H9 (cell line): Measurements from ENCODE around the gene MAP1B. TPM values are rescaled to one million over a fixed set of nuclear protein-coding genes. Genes with fewer than 3 reads are reported as not detected.

ENCODE experiments used
- DNase-seq: peaks from one replicate; pipeline ENCODE4 v3.0.0-alpha.2; 2017
- H2AFZ ChIP-seq: one replicate; pipeline ENCODE4 v1.6.1; 2013; ENCODE audit warnings: mild to moderate bottlenecking, low read length, control low read depth, moderate library complexity
- H2AK5ac ChIP-seq: 2 replicates; pipeline ENCODE4 v1.6.1; 2013; ENCODE audit warnings: low read length, control low read depth, mixed read lengths; ENCODE audit not compliant: insufficient read length
- H2BK120ac ChIP-seq: one replicate; pipeline ENCODE4 v1.6.1; 2013; ENCODE audit warnings: low read depth, mild to moderate bottlenecking, low read length, control low read depth, inconsistent platforms; ENCODE audit not compliant: poor library complexity, severe bottlenecking
- H2BK12ac ChIP-seq: 2 replicates; pipeline ENCODE4 v1.6.1; 2013; ENCODE audit warnings: low read length, control low read depth, mixed read lengths, low read depth; ENCODE audit not compliant: insufficient read length
- H2BK15ac ChIP-seq: 2 replicates; pipeline ENCODE4 v1.6.1; 2013; ENCODE audit warnings: low read depth, low read length, control low read depth
- H2BK20ac ChIP-seq: one replicate; pipeline ENCODE4 v1.6.1; 2013; ENCODE audit warnings: low read depth, mild to moderate bottlenecking, low read length, control low read depth, inconsistent platforms; ENCODE audit not compliant: poor library complexity, severe bottlenecking
- H2BK5ac ChIP-seq: 2 replicates; pipeline ENCODE4 v1.6.1; 2013; ENCODE audit warnings: low read length, control low read depth, mixed read lengths; ENCODE audit not compliant: insufficient read length
- H3K14ac ChIP-seq: 2 replicates; pipeline ENCODE4 v1.6.1; 2013; ENCODE audit warnings: low read length, control low read depth; ENCODE audit not compliant: insufficient read depth
- H3K18ac ChIP-seq: 2 replicates; pipeline ENCODE4 v1.6.1; 2013; ENCODE audit warnings: low read depth, mild to moderate bottlenecking, mixed read lengths, low read length, control low read depth; ENCODE audit not compliant: insufficient read length
- H3K23ac ChIP-seq: 2 replicates; pipeline ENCODE4 v1.6.1; 2013; ENCODE audit warnings: low read length, control low read depth, mixed read lengths, low read depth; ENCODE audit not compliant: insufficient read length
- H3K23me2 ChIP-seq: 2 replicates; pipeline ENCODE4 v1.6.1; 2013; ENCODE audit warnings: low read depth, mild to moderate bottlenecking, mixed read lengths, low read length, control low read depth; ENCODE audit not compliant: insufficient read length, poor library complexity, severe bottlenecking
- H3K27ac ChIP-seq: 2 replicates; pipeline ENCODE4 v1.5.1; 2013; ENCODE audit warnings: low read length, control low read depth, mixed read lengths, low read depth; ENCODE audit not compliant: insufficient read length
- H3K27me3 ChIP-seq: 2 replicates; pipeline ENCODE4 v1.6.1; 2013; ENCODE audit warnings: low read length, control low read depth, inconsistent platforms; ENCODE audit not compliant: insufficient read depth
- H3K4ac ChIP-seq: 2 replicates; pipeline ENCODE4 v1.6.1; 2013; ENCODE audit warnings: low read depth, mild to moderate bottlenecking, control low read depth, inconsistent platforms, low read length, moderate library complexity
- H3K4me1 ChIP-seq: 2 replicates; pipeline ENCODE4 v1.6.1; 2013; ENCODE audit warnings: low read length, control low read depth, inconsistent platforms; ENCODE audit not compliant: insufficient read depth
- H3K4me2 ChIP-seq: 2 replicates; pipeline ENCODE4 v1.6.1; 2013; ENCODE audit warnings: low read length, control low read depth, mixed read lengths; ENCODE audit not compliant: insufficient read length, insufficient read depth
- H3K56ac ChIP-seq: 2 replicates; pipeline ENCODE4 v1.6.1; 2013; ENCODE audit warnings: low read depth, mild to moderate bottlenecking, mixed read lengths, low read length, control low read depth; ENCODE audit not compliant: insufficient read length
- H3K79me1 ChIP-seq: 2 replicates; pipeline ENCODE4 v1.6.1; 2013; ENCODE audit warnings: low read depth, mild to moderate bottlenecking, moderate library complexity, low read length, control low read depth, inconsistent platforms; ENCODE audit not compliant: insufficient read depth, poor library complexity, severe bottlenecking
- H3K79me2 ChIP-seq: 2 replicates; pipeline ENCODE4 v1.6.1; 2013; ENCODE audit warnings: low read length, control low read depth, inconsistent platforms; ENCODE audit not compliant: insufficient read depth
- H3K9ac ChIP-seq: 2 replicates; pipeline ENCODE4 v1.6.1; 2013; ENCODE audit warnings: low read length, control low read depth, mixed read lengths; ENCODE audit not compliant: insufficient read length; ENCODE audit errors: extremely low read depth
- H3K9me3 ChIP-seq: one replicate; pipeline ENCODE4 v1.6.1; 2013; ENCODE audit warnings: low read depth, low read length, inconsistent platforms; ENCODE audit not compliant: control insufficient read depth
- H3T11ph ChIP-seq: one replicate; pipeline ENCODE4 v1.6.1; 2013; ENCODE audit warnings: mild to moderate bottlenecking, low read length, control low read depth, inconsistent platforms
- H4K20me1 ChIP-seq: one replicate; pipeline ENCODE4 v1.6.1; 2013; ENCODE audit not compliant: control insufficient read depth, insufficient read length, insufficient read depth
- H4K5ac ChIP-seq: 2 replicates; pipeline ENCODE4 v1.6.1; 2013; ENCODE audit warnings: low read depth, mild to moderate bottlenecking, mixed read lengths, low read length, control low read depth; ENCODE audit not compliant: insufficient read length
- H4K8ac ChIP-seq: replicated peaks from 2 replicates; pipeline ENCODE4 v1.6.1; 2013; ENCODE audit warnings: low read length, control low read depth, mixed read lengths, low read depth; ENCODE audit not compliant: insufficient read length
- H4K91ac ChIP-seq: 2 replicates; pipeline ENCODE4 v1.6.1; 2013; ENCODE audit warnings: low read depth, mild to moderate bottlenecking, moderate library complexity, mixed read lengths, low read length, control low read depth; ENCODE audit not compliant: insufficient read length
- H3K27ac Mint-ChIP-seq, 3 experiments: 2 replicates in 2 of 3; 3 replicates in 1 of 3; pipeline ENCODE4 v1.8.0; 2020 to 2021; ENCODE audit warnings: mixed read lengths in 3 of 3, mild to moderate bottlenecking in 1 of 3, moderate library complexity in 1 of 3
- H3K27me3 Mint-ChIP-seq: 2 replicates; pipeline ENCODE4 v1.8.0; 2021; ENCODE audit warnings: low read depth, mild to moderate bottlenecking, moderate library complexity, mixed read lengths
- H3K36me3 Mint-ChIP-seq, 3 experiments: 2 replicates in 2 of 3; 3 replicates in 1 of 3; pipeline ENCODE4 v1.8.0; 2020 to 2021; ENCODE audit warnings: low read depth in 3 of 3, mixed read lengths in 3 of 3; ENCODE audit not compliant: insufficient read depth in 1 of 3
- H3K4me1 Mint-ChIP-seq, 2 experiments: 2 replicates each; pipeline ENCODE4 v1.8.0; 2020; ENCODE audit warnings: mixed read lengths in 2 of 2
- H3K4me3 Mint-ChIP-seq, 2 experiments: 2 replicates in 1 of 2; 3 replicates in 1 of 2; pipeline ENCODE4 v1.8.0; 2020 to 2021; ENCODE audit warnings: mild to moderate bottlenecking in 2 of 2, mixed read lengths in 2 of 2, moderate library complexity in 1 of 2
- H3K9me3 Mint-ChIP-seq, 2 experiments: 2 replicates in 1 of 2; 3 replicates in 1 of 2; pipeline ENCODE4 v1.8.0; 2020; ENCODE audit warnings: mild to moderate bottlenecking in 2 of 2, mixed read lengths in 2 of 2, moderate library complexity in 1 of 2
- WGBS: extraction: QIAGEN DNeasy Blood & Tissue Kit; methylation state at CpG from one replicate; pipeline ENCODE4 v1.1.7; 2013; ENCODE audit warnings: missing lambda C conversion rate, low lambda C conversion rate, mixed read lengths; ENCODE audit not compliant: insufficient read length; ENCODE audit errors: extremely low coverage; 5-methylcytosine and 5-hydroxymethylcytosine counted together
- total RNA-seq: library from RNA; stranded (reverse); gene quantifications from 2 replicates; pipeline ENCODE4 v1.2.1, GENCODE V29; 2021
- TF ChIP-seq, protein P1 (sequence below): fragments of 200-600 bp; sonication (generic); conservative IDR thresholded peaks from 3 replicates; pipeline ENCODE4 v1.8.0; 2021; ENCODE audit warnings: antibody characterized with exemption, mild to moderate bottlenecking

MAP1B gene
- total RNA-seq, 1 experiment from 2014 or later: 67.5 TPM

DNA sequence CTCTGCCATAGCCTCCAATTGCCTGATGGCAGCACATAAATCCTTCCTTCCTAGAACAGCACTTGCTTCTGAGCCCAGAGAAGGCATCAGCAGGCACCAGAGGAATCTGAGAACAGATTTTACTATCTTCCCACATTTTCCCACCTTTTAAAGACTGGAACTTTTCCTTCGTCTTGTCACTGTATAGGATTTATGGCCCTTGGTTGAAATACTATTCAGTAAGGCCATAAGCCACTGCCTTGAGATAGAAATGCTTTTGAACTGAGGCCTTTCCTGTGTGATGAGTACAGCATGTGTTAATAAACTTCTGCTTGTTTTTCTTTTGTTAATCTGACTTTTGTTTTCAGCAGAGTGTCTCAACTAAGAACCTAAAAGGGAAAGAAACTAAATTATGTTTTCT, 128.4 kb downstream of the MAP1B start:
- no peak for DNase-seq
- no peak overlapping the region for H2AFZ ChIP-seq
- no peak overlapping the region for H3K23ac ChIP-seq
- peaks cover 8% of the 10 kb centered on the region; the same call in 1 of the 2 replicates for H3K4me1 ChIP-seq
- H2BK15ac ChIP-seq: no peak overlapping the region
- no peaks in the 10 kb centered on the region for H3K9me3 ChIP-seq
- H3K27me3 ChIP-seq: no peaks in the 10 kb centered on the region
- no peak overlapping the region for H2BK20ac ChIP-seq
- H4K5ac ChIP-seq: no peak overlapping the region
- TF ChIP-seq, protein P1, sequence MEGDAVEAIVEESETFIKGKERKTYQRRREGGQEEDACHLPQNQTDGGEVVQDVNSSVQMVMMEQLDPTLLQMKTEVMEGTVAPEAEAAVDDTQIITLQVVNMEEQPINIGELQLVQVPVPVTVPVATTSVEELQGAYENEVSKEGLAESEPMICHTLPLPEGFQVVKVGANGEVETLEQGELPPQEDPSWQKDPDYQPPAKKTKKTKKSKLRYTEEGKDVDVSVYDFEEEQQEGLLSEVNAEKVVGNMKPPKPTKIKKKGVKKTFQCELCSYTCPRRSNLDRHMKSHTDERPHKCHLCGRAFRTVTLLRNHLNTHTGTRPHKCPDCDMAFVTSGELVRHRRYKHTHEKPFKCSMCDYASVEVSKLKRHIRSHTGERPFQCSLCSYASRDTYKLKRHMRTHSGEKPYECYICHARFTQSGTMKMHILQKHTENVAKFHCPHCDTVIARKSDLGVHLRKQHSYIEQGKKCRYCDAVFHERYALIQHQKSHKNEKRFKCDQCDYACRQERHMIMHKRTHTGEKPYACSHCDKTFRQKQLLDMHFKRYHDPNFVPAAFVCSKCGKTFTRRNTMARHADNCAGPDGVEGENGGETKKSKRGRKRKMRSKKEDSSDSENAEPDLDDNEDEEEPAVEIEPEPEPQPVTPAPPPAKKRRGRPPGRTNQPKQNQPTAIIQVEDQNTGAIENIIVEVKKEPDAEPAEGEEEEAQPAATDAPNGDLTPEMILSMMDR: no peak
- H2AK5ac ChIP-seq: no peak overlapping the region
- no peak overlapping the region for H3K4me3 Mint-ChIP-seq
- H3K4ac ChIP-seq: no peak overlapping the region
- H3K79me1 ChIP-seq: no peaks in the 10 kb centered on the region
- peaks cover 47 to 56% of the 10 kb centered on the region in 2 experiments for H3K4me1 Mint-ChIP-seq
- H4K91ac ChIP-seq: no peak overlapping the region
- H3T11ph ChIP-seq: no peak overlapping the region
- H3K27me3 Mint-ChIP-seq: no peaks in the 10 kb centered on the region
- H3K23me2 ChIP-seq: no peaks in the 10 kb centered on the region
- peak overlapping the region in 2 of 3 experiments; percentile 64 to 82; a peak in 4 of 7 replicates for H3K27ac Mint-ChIP-seq
- H3K79me2 ChIP-seq: no peaks in the 10 kb centered on the region
- H2BK120ac ChIP-seq: no peak overlapping the region
- H2BK5ac ChIP-seq: no peak overlapping the region
- no peak overlapping the region for H3K27ac ChIP-seq
- H3K36me3 Mint-ChIP-seq: peaks cover 9 to 31% (median 28%) of the 10 kb centered on the region in 3 experiments; a peak in 5 of 7 replicates
- no peak overlapping the region for H3K14ac ChIP-seq
- H3K4me2 ChIP-seq: no peak overlapping the region
- H4K8ac ChIP-seq: no peak overlapping the region
- H4K20me1 ChIP-seq: no peaks in the 10 kb centered on the region
- H3K18ac ChIP-seq: no peak overlapping the region
- no peak overlapping the region for H3K56ac ChIP-seq
- no CpG with 5 or more reads among the region's 1 CpG for WGBS
- H3K9ac ChIP-seq: no peak overlapping the region
- H2BK12ac ChIP-seq: no peak overlapping the region
- no peaks in the 10 kb centered on the region for H3K9me3 Mint-ChIP-seq
